A673 (cell line): ENCODE results near the gene SP5.

Experiments
- EZH2 ChIP-seq: fragments of 200-600 bp; sonication (generic); IDR thresholded peaks from 2 replicates; pipeline ENCODE4 v1.6.1; 2017; ENCODE audit warnings: borderline replicate concordance, low read depth, mild to moderate bottlenecking, mixed read lengths, antibody characterized with exemption, low read length; ENCODE audit not compliant: poor library complexity, severe bottlenecking
- TF ChIP-seq, protein P1 (sequence below): fragments of 300-800, 200-600 bp; sonication (generic); conservative IDR thresholded peaks from 2 replicates; pipeline ENCODE4 v1.5.1; 2017; ENCODE audit warnings: low read depth, mild to moderate bottlenecking, antibody characterized with exemption, low read length, moderate library complexity, mixed read lengths

DNA sequence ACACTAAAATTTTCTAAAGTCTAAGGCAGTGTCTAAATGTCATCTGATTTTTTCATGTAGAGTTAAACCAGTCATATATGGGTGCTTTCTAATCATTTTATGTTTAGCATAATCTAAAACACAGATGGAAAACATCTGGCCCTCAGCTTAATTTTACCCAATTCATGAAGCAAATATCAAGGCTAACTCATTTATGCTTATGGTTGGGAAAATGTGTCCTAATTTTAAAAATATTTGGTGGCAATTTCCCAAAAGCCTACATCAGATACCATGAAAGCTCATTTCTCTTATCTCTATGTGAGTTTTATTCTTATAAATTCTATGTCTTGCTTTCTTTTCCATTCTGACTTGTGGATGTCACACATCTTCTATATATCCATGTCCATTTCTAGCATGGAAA, 7.2 kb downstream of the SP5 start:
- TF ChIP-seq, protein P1, sequence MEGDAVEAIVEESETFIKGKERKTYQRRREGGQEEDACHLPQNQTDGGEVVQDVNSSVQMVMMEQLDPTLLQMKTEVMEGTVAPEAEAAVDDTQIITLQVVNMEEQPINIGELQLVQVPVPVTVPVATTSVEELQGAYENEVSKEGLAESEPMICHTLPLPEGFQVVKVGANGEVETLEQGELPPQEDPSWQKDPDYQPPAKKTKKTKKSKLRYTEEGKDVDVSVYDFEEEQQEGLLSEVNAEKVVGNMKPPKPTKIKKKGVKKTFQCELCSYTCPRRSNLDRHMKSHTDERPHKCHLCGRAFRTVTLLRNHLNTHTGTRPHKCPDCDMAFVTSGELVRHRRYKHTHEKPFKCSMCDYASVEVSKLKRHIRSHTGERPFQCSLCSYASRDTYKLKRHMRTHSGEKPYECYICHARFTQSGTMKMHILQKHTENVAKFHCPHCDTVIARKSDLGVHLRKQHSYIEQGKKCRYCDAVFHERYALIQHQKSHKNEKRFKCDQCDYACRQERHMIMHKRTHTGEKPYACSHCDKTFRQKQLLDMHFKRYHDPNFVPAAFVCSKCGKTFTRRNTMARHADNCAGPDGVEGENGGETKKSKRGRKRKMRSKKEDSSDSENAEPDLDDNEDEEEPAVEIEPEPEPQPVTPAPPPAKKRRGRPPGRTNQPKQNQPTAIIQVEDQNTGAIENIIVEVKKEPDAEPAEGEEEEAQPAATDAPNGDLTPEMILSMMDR = no peak
- no peak for TF ChIP-seq EZH2
